HG03159 (cell line): ENCODE data around the gene RXRA.

Experiments
- ATAC-seq: cut with Tn5 transposase; IDR thresholded peaks from one replicate; pipeline ENCODE4 v1.9.1; 2021; ENCODE audit warnings: mild to moderate bottlenecking, moderate library complexity; ENCODE audit not compliant: unreplicated experiment

Gene RXRA

DNA sequence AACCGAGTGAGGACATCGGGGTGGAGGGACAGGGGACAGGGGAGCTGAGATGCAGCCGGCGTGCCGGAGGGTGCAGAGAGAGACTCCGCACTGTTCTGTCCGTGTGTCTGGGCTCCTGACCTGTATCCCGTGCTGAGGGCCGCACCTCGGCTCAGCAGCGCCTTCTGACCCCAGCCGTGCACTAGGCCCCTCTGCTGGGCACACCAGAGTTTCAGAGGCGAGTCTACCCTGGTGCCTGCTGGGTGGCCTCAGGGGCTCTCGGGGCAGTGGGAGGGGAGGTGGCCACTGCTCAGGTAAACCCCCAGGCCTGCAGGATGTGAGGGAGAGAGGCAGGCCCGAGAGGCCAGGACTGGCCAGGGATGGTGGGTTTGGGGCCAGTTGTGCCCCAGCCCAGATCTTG is 100.2 kb downstream of the RXRA start:
- ATAC-seq, result no peak

DNA sequence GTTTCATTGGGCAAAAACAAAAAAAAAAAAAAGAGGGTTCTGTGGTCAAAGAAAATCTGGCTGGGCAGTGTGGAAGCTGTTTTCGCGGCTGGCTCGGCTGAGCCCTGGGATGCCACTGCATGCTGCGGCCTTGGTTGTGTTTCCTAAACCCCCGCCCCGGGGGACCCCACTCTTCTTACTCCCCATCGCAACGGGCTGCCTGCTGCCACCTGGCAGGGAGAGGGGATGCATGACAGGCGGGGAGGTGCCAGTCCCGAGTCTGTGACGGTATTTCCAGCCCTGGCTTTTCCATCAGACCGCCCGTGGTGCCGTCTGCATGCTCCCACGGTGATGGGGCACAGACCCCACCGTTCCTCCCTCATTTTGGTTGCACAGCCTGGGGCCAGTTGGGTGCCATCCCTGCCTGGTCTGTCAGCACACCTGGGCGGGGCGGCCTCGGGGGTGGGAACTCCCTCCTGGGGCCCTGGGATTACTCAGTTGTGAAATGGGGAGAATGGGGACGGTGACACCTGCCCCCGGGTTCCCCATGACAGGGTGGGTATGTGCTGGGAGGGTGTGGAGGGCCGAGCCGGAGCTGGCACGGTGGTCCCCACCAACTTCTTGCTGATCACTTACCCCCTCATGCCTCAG is 101.0 kb downstream of the RXRA start:
- no peak for ATAC-seq

DNA sequence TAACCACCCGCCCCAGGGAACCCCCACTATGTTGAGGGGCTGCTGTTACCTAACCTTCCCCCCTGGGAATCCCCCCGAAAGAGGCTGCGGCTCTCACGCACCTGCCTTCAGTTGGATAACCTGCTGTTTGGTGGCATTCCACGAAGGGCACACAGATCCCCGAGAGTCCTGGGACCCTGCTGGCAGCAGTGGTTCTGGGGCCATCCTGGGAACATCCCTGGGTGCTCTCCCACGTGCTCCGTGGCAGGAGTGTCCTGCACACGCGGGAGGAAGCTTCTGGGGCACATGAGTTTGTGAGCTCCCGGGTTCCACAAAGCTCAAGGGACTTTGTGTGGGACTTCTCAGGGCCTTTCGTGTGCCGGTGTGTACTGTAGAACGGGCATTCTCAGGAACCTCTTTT is 102.3 kb downstream of the RXRA start:
- ATAC-seq, result no peak

DNA sequence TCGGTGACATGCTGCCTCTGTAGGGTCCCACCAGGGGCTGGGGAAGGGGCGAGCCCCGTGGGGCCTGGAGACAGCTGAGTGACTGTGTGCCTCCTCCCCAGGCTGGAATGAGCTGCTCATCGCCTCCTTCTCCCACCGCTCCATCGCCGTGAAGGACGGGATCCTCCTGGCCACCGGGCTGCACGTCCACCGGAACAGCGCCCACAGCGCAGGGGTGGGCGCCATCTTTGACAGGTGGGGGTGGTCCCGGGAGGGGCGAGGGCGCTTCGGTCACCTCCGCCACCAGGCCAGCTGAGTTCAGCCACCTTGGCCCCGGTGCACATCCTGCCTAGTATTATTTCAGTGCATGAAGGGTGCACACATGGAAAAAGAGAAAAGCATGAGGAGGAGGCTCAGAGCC is 102.8 kb downstream of the RXRA start:
- ATAC-seq, result no peak

DNA sequence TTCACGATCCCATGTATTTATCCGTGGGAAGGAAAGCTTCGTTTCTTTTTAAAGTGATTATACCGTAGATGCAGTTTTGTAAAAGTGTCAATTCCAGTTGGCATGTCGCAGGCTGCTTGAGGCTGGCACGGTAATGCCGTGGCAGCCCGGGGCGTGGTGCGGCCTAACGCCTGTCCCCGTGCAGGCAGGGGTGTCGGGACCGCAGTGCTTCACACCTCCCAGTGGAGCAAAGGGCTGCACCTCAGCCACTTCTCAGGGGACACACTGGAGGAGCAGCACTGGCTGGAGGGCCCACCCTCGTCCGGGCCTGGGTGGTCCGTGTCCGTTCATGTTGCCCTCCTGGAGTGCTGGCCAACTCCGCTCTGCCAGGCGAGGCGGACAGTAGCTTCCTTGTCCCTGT is 103.2 kb downstream of the RXRA start:
- ATAC-seq, result no peak

DNA sequence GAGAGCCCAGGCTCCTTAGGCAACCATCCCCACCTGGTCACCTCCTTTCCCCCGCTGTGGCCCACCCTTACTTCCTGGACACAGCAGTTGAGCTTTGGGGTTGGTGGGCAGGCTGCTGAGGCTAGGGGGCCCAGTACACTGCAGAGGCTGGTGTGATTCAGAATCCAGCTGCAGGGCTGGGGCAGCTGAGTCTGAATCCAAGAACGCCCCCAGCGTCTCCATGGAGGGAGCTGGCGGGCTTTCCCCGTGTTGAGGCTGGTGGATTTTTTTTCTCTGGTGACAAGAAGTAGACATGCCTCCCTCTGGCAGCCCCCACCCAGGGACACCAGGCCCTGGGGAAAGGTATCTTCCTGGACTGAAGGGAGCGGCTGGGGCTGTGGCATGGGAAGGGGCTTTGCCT is 104.8 kb downstream of the RXRA start:
- ATAC-seq, result no peak

DNA sequence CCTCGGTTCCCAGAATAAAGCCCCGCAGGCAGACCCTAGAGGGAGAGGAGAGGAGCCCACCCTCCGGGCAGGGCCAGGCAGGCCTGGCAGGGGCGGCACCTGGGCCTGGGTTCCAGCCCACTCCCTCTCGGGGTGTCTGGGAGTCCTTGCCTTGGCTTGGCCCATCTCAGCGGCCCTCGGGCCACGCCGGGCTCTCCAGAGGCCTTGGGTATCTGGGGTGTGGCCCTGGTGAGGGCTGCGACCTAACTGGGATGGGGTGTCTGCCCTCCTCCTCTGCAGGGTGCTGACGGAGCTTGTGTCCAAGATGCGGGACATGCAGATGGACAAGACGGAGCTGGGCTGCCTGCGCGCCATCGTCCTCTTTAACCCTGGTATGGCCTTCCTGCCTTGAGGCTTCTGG is 105.4 kb downstream of the RXRA start:
- no peak for ATAC-seq

DNA sequence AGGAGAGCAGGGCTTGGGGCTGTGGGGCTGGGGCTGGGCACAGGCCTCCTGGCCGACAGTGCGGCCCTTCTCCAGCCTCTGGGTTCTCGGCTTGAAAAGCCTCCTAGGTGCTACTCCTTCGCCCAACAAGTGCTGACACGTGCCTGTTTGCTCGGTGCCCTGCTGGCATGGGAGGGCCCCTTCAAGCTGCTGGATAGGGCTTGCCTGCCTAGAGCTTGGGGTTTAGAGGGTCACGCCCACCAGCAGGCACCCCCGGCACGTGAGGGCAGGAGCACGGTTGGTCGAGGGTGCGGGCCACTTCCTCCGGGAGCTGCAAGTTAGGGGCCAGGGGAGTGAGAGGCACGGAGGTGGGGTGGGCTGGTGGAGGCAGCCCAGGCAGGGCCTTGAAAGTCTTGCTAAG is 106.2 kb downstream of the RXRA start:
- no peak for ATAC-seq

DNA sequence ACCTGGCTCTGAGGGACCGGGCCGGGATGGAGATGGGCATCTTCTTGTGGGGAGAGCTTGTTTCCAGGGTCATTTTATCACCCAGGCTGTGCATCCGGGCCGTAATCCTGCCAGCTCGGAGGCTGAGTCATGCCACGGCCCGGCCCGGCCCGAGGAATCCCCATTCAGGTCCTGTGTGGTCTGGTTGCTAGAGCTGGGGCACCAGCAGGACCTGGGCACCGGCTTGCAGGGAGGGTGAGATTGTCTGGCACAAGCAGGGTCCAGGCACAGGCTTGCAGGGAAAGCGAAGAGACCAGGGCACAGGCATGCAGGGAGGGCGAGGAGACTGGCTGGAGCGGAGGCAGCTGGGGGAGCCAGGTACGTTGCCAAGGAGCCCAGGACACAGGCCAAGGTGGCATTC is 106.8 kb downstream of the RXRA start:
- no peak for ATAC-seq

DNA sequence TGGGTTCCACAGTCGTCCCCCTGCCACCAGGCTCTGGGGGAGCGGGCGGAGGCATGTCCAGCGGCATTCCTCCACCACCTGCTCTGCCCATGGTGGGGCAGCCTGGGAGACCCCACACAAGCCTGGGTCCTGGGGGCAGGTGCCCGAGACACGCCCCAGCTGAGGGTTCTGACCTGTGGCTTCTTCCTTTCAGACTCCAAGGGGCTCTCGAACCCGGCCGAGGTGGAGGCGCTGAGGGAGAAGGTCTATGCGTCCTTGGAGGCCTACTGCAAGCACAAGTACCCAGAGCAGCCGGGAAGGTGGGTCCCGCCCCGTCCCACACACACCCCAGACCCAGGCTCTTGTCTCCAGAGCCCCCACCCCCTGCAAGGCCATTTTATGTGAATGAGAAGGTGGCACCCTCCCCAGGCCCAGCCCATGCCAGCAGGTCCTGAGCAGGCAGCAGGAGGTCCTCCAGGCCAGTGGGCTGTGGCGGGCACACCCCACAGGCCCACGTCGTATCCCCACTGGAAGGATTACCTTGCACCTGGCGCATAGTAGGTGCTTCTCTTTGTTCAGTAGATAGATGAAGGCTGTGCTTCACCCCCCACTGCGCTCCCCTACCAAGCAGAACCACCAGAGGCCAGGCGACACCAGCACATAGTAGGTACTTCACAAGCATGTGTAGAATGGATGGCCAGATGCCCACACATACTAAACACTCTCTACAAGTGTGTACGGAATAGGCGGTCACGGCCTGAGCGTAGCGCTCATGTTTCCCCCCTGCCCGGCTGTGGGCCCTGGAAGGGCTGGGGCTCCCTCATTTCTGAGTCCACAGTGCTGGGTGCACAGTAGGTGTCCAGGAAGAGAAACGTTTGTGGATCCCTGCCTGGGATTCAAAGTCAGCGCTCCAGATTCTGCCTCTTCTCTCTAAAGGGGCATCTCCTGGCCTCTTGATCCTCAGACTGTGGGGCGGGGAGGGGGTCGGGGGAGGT is 107.9 kb downstream of the RXRA start:
- ATAC-seq, result no peak

DNA sequence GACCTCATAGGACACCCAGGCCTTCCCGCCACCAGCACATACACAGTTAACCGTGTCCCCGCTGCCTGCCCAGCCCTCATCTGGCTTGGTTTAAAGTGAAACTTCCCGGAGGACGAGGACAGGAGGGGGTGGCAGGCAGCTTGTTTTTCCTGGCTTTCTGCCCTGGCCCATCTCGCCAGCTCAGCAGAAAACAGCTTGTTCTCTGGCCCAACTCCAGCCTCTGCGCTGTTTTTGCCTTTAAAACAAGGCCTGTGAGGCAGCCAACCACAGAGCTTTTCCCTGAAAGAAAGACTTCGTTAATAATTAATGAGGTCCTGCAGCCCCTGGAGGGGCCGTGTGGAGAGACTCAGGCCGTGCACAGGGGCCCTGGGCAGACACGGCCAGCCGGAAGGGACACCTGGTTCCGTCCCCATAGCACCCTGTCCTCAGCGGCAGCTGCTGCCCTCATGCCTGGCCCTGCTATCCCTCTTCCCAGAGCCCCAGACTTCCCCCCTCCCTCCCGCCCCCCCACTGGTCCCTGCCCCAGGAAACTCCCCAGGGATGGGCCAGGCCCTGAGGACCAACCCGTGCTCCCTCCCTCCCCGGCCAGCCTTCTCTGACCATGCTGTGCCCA is 108.7 kb downstream of the RXRA start:
- ATAC-seq, result no peak

DNA sequence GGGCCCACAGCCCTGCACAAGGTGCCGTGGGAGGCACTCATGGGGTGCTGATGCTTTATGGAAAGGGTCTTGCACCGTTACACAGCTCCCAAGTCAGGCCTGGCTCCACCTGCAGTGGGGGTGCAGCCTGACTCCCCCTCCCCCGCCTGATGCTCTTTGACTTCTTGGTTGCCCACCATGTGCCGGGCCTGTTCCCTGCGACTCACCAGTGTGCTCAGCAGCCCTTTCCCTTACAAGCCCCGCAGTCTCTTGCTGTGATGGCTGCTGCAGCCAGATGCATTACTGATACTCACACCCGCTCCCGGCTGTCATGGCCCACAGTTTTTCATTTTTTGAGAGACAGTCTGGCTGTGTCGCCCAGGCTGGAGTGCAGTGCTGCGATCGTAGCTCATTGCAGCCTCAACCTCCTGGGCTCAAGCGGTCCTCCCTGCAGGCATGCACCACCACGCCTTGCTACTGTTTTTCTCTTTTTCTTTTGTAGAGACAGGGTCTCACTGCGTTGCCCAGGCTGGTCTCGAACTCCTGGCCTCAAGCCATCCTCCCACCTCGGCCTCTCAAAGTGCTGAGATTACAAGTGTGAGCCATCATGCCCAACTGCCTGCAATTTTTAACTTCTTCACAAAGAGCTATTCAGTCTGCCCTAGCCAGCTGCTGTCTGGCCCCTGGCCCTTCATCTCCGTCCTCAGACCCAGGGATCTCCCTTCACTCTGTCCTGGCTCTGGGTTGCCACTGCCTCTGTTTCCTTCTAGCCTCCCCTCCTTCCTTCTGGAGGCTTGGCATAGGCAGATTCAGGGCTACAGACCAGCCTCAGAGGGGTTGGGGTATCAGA is 109.5 kb downstream of the RXRA start:
- ATAC-seq, result no peak

DNA sequence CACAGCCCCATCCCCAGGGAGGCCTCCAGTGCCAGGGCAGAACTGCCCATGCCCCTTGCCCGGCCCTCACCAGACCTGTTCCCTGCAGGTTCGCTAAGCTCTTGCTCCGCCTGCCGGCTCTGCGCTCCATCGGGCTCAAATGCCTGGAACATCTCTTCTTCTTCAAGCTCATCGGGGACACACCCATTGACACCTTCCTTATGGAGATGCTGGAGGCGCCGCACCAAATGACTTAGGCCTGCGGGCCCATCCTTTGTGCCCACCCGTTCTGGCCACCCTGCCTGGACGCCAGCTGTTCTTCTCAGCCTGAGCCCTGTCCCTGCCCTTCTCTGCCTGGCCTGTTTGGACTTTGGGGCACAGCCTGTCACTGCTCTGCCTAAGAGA is 110.1 kb downstream of the RXRA start:
- no peak for ATAC-seq

DNA sequence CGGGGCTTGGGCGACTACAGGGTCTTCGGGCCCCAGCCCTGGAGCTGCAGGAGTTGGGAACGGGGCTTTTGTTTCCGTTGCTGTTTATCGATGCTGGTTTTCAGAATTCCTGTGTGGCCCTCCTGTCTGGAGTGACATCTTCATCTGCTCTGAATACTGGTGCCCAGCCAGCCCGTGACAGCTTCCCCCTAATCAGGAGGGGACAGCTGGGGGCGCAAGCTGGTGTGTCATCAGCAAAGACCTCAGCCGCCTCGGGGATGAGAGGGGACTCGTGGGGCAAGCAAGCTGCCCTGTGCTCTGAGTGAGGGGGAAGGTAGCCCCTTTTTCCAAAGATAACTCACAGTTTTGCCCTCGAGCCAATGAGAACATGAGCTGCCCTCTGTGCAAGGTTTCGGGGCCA is 110.7 kb downstream of the RXRA start:
- no peak for ATAC-seq

DNA sequence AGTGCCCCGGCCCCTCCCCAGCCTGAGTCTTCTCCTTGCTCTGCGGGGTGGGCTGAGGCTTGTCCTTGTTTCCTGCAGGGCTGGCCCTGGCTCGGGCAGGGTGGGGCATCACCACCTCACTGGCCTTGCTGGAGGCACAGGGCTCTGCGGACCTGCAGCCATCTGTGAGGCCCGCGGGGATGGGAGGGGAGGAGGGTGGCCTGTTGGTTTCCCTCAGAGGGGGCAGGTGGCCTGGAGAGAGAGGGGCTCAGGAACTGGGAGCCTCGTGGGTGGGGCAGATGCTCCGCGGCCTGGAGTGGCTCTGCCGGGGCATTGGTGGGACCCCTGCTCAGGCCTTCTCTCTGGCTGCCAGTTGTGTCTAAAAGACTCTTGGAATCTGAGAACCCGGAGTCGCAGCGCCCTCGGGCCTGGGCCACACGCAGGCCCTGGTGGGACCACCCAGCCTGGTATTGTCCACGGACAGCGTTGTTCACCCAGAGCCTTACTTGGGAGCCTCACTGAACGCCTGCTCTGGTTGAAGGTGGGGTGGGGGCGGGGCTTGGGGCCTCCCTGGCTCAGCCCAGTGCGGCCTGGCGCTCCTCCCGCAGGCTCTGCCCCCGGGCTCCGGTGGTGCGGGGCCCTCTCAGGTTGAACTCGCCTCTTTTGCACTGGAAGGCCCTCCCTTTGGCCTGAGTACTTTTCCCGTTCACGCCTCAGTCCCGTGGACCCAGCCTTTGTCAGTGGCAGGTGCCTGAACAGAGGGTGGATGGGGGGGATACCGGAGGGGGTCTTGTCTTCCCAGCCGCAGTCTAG is 111.3 kb downstream of the RXRA start:
- ATAC-seq, result no peak

DNA sequence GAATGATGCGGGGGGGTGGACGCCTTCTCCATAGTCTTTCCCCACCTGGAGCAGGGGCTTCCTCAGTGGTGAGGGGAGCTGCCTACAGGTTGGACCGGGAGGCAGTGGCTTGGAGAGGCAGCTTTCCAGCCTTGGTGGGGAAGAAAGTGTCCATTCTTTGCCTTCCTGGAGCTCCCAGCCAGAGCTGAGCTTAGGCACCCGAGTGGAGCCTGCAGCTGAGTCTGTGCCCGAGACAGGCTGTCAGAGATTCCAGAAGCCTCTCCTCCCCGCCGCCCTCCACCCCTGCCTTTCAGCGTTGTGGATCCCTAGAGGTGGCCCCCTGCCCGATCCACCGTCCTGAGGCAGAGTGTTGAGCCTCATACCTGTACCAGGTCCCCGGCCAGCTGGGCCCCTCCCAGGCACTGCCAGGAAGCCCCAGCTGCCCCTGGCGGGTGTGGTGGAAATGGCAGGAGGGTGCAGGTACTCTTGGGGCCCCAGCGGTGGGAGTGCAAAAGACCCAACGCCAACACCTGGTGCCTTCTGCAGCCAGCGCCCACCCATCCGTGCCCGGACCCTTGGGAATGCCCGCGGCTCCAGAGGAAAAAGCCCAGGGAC is 112.0 kb downstream of the RXRA start:
- no peak for ATAC-seq

DNA sequence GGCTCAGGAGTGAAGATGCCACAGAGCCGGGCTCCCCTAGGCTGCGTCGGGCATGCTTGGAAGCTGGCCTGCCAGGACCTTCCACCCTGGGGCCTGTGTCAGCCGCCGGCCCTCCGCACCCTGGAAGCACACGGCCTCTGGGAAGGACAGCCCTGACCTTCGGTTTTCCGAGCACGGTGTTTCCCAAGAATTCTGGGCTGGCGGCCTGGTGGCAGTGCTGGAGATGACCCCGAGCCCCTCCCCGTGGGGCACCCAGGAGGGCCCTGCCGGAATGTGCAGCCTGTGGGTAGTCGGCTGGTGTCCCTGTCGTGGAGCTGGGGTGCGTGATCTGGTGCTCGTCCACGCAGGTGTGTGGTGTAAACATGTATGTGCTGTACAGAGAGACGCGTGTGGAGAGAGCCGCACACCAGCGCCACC is 113.1 kb downstream of the RXRA start:
- no peak for ATAC-seq

DNA sequence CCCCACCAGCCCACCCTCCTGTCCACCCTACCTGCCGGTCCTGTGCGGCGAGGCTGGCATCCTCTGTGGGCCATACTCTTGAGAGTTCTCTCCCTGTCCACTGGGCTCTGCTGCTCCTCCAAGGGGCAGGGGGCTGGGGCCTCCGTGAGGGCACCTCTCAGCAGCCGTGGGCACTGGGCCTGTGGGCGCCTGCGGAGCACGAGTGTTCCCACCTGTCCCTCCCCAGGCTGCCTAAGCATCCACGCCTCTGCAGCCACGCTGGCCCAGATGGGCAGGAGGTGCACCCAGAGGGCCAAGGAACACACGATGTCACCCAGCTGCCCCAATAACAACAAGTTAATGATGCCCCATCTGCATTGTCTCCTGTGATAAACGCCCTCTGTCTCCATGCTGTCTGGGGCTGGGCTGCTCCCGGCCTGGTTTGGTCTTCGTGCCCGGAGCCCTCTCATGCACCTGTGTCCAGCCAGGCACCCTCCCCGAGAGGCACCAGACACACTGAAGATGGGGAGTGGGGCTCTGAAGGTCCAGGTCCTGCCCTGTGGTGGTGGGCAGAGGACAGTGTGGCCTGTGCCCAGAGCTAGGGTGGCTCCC is 114.5 kb downstream of the RXRA start:
- ATAC-seq, result no peak

DNA sequence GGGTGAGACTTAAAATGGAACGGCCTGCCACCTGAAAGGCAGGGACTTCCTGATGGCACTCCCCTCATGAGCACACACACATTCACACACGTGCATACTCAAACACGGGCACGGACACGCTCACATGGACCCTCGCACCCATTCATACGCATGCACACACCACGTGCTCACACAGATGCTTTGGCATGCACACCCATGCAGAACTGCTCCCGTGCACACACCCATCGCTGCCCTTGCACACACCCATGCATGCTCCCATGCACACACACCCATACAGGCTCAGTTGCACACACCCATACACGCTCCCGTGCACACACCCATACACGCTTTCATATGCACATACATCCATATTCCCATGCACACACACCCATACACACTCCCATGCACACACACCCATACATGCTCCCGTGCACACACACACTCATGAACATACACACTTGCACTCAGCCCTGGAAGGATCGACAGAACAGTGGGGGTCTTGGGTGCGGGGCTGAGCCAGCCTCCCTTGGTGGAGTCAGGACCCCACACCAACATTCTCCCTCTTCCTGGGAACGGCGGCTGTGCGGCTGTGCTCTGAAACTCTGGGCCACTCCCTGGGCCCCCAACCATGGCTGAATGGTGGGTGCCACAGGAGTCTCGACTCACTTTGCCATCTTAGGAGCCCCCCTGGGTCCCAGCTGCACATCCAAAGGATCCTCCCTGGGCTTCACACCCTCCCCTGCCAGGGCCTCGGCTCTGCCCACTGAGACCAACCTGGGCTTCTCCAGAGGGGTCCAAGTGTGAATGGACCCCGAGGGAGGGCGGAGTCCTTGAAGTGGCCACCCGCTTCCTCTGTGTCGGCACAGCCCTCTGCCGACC is 115.2 kb downstream of the RXRA start:
- ATAC-seq, result no peak
